HG02973 (cell line): ENCODE results near the gene DNAJC11.
"Not testable (repeated sequence)": the region's sequence is repeated elsewhere in the genome, so short reads cannot be mapped to it uniquely, and the experiment has no call there.

Experiments
- ATAC-seq: cut with Tn5 transposase; IDR thresholded peaks from one replicate; pipeline ENCODE4 v1.9.1; 2021; ENCODE audit warnings: moderate library complexity; ENCODE audit not compliant: unreplicated experiment

DNAJC11 gene, protein sequence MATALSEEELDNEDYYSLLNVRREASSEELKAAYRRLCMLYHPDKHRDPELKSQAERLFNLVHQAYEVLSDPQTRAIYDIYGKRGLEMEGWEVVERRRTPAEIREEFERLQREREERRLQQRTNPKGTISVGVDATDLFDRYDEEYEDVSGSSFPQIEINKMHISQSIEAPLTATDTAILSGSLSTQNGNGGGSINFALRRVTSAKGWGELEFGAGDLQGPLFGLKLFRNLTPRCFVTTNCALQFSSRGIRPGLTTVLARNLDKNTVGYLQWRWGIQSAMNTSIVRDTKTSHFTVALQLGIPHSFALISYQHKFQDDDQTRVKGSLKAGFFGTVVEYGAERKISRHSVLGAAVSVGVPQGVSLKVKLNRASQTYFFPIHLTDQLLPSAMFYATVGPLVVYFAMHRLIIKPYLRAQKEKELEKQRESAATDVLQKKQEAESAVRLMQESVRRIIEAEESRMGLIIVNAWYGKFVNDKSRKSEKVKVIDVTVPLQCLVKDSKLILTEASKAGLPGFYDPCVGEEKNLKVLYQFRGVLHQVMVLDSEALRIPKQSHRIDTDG

GRCh38 chr1:6701437-6702153 is at the start of gene DNAJC11:
TSS of gene DNAJC11 (minus strand) at chr1:6701816. CDS start at chr1:6701800, 16 bp downstream.
- peak; percentile 81 for ATAC-seq

DNA sequence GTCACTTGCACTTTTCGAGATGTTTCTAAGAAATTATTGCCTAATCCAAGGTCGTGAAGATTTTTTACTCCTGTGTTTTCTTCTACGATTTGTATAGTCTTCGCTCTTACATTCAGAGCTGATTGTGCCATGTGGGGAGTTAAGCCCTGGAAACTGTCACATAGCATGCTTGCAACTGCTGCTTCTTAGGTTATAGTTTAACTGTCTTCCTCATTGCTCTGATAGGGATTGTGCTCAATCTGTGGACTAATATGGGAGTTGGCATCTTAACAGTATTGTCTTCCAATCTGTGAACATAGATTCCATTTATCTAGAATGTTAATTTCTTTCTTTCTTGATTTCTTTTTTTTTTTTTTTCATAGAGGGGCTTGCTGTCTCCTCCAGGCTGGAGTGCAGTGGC is 48.9 kb upstream of the DNAJC11 start:
- no peak for ATAC-seq

GRCh38 chr1:6747674-6748073 is 46.1 kb upstream of the DNAJC11 start:
- ATAC-seq = no peak

DNA sequence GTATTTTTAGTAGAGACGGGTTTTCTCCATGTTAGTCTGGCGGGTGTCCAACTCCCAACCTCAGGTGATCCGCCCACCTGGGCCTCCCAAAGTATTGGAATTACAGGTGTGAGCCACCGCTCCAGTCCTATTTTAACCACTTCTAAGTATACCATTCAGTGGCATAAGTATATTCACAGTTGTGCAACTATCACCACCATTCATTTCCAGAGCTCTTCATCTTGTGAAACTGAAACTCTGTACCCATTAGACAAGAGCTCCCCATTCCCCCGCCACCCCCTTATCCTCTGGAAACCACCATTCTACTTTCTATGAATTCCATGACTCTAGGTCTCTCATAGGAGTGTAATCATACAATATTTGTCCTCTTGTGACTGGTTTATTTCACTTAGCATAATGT is 43.5 kb upstream of the DNAJC11 start:
- no peak for ATAC-seq

- no peak for ATAC-seq
These were observed 41.8 kb upstream of the DNAJC11 start for GRCh38 chr1:6743189-6744101.

GRCh38 chr1:6742676-6743188 is 41.1 kb upstream of the DNAJC11 start:
- not testable (repeated sequence) for ATAC-seq

DNA sequence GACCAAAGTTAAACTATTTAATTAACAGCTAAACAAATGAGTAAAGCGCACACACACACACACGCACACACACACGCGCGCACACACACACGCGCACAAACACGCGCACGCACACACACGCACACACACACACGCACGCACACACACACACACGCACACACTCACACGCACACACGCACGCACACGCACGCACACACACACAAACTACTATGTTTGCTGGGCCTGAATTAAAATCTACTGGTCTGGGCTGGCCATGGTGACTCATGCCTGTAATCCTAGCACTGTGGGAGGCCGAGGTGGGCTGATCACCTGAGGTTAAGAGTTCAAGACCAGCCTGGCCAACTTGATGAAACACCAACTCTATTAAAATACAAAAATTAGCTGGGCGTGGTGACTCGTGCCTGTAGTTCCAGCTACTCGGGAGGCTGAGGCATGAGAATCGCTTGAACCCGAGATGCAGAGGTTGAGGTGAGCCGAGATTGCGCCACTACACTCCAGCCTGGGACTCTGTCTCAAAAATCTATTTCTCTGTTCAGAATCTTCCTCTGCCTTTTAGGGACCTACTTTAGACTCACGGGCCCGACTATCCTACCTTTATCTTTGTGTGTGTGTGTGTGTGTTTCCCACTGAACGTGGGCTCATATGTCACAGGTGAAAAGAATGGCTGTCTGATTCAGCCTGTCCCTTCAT is 37.5 kb upstream of the DNAJC11 start:
- ATAC-seq = no peak

- no peak for ATAC-seq
These were observed 31.3 kb upstream of the DNAJC11 start for GRCh38 chr1:6732942-6733341.

GRCh38 chr1:6731905-6732304 is 30.3 kb upstream of the DNAJC11 start:
- ATAC-seq = no peak

GRCh38 chr1:6730880-6731279 is 29.3 kb upstream of the DNAJC11 start:
- ATAC-seq = no peak

- ATAC-seq = no peak
These were observed 28.9 kb upstream of the DNAJC11 start for GRCh38 chr1:6730473-6730872.

DNA sequence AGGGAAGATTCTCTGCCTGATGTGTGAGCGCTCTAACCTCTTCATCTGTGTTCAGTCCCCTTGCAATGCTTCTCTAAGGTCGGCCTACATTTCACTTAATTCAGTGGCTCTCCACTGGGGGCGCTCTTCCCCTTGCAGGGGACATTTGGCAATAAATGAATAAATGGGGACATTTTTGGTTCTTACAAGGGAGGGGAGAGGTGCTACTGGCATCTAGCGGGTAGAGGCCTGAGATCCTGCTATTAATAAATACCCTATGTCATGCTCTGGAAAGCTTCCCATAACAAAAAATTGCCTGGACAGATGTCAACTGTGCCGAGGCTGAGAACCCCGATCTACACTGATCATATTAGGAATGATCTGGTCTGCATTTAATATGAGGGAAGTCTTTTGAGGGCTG is 25.9 kb upstream of the DNAJC11 start:
- no peak for ATAC-seq

- no peak for ATAC-seq
These were observed 24.6 kb upstream of the DNAJC11 start for GRCh38 chr1:6726253-6726652.

- ATAC-seq = no peak
These were observed 23.0 kb upstream of the DNAJC11 start for GRCh38 chr1:6724517-6725141.

DNA sequence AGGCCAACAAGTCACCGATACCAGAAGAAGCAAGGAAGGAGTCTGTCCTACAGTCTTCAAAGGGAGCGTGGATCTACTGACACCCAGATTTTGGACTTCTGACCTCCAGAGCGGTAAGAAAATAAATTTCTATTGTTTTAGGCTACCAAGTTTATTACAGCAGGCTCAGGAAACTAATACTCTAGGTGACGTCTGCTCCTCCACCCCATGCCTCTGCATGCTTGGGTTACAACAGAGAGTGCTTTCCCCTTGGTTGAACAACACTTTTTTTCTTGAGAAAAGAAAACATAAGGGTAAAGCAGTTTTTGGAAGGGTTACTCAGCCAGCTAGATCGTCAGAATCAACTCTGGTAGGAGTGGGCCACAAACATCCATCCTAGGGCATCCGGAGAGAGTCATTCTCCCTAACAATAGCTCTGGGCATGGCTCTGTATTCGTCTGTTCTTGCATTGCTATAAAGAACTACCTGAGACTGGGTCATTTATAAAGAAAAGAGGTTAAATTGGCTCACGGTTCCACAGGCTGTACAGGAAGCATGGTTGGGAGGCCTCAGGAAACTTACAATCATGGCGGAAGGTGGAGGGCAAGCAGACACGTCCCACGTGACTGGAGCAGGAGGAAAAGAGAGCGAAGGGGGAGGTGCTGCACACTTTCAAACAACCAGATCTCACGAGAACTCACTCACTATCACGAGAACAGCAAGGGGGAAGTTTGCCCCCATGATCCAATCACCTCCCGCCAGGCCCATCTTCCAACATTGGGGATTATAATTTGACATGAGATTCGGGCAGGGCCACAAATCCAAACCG is 22.2 kb upstream of the DNAJC11 start:
- ATAC-seq = no peak

GRCh38 chr1:6711174-6711573 is 9.6 kb upstream of the DNAJC11 start:
- no peak for ATAC-seq

DNA sequence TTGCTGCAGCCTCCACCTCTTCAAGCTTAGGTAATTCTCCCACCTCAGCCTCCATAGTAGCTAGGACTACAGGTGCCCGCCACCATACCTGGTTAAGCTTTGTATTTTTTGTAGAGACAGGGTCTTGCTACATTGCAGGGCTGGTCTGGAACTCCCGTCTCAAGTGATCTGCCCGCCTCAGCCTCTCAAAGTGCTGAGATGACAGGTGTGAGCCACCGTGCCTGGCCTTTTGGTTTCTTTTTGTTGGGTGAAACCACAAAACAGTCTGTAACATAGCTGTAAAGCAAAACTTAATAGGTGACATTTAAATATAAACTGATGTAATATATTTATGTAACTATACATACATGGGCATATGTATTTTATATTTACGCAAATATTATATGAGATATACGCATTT is 3.1 kb upstream of the DNAJC11 start:
- ATAC-seq = no peak

DNA sequence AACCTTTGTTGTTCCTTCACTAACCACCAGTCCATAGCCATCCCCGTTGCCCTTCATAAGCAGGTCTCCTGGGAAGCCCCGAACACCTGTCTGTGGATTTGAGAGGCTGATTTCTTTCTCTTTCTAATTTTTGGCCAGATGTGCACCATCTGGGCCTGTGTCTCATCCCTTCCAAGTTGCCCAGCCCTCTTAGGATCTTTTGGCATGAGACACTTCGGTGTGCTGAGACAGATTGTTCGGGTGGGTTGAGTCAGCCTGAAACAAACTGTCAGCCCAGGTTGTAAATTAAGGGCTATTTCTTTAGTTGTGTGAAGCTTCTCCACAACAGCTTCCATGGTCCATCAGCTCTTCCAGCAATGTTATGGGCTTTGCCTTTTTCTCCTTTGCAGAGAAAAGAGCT is 1.4 kb upstream of the DNAJC11 start:
- ATAC-seq = no peak
